IPS-18c (cell line): ENCODE data around the gene ICAM1.
"Not testable (repeated sequence)": the region's sequence is repeated elsewhere in the genome, so short reads cannot be mapped to it uniquely, and the experiment has no call there.

ENCODE experiments used
- H3K4me3 ChIP-seq: 2 replicates; pipeline ENCODE4 v1.7.0; 2013; ENCODE audit warnings: low read depth, mild to moderate bottlenecking, low read length, moderate library complexity; ENCODE audit not compliant: insufficient read depth
- H3K9me3 ChIP-seq: one replicate; pipeline ENCODE4 v1.6.1; 2013; ENCODE audit warnings: mild to moderate bottlenecking, low read length, moderate library complexity; ENCODE audit not compliant: control insufficient read depth, insufficient read depth

The ICAM1 gene

DNA sequence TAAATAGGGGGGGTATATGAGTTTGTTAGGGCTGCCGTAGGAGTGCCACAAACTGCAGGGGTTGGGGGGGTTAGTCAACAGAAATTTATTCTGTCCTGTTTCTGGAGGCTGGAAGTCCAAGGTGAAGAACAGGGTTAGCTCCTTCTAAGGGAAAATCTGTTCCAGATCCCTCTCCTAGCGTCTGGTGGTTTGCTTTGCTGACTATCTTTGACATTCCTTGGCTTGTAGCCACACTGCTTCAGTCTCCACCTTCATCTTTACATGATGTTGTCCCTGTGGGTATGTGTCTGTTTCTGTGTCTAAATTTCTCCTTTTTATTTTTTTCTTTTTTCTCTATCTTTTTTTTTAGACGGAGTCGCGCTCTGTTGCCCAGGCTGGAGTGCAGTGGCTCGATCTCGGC lies 8.1 kb upstream of the ICAM1 start:
- no peak overlapping the region for H3K4me3 ChIP-seq
- peaks cover 2% of the 10 kb centered on the region for H3K9me3 ChIP-seq

DNA sequence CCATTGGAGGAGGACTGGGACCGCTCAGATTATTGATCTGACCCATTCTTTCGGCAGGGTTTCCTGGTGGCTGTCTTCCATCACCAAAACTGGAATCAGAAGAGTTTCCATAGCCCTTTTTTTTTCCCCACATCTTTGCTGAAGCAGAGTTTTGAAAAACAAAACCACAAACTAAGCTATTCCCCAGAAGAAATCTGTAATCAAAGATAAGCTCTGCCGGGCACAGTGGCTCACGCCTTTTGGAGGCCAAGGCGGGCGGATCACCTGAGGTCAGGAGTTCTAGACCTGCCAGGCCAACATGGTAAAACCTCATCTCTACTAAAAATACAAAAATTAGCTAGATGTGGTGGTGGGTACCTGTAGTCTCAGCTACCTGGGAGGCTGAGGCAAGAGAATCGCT lies 4.2 kb upstream of the ICAM1 start:
- no peak overlapping the region for H3K4me3 ChIP-seq
- peaks cover 4% of the 10 kb centered on the region for H3K9me3 ChIP-seq

DNA sequence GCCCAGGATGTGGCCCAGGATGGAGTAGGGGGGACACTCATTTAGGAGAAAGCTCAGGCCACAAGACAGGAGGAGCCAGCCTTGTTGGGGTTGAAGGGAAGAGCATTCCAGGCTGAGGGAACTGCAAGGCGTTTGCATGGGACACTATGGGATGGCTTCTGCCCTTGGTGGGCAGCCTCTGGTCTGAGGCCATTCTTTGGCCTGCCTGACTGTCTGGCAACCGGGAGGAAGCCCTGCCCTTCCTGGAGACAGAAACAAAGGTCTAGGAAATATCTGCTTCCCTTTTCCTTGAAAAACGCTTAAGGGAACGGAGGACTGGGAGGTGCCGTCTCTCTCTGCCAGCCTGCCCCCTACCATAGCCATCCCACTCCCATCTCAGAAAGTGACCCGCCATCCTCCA lies 2.8 kb upstream of the ICAM1 start:
- Histone ChIP-seq H3K9me3 (peaks cover 4% of the 10 kb centered on the region), H3K4me3 (no peak overlapping the region)

DNA sequence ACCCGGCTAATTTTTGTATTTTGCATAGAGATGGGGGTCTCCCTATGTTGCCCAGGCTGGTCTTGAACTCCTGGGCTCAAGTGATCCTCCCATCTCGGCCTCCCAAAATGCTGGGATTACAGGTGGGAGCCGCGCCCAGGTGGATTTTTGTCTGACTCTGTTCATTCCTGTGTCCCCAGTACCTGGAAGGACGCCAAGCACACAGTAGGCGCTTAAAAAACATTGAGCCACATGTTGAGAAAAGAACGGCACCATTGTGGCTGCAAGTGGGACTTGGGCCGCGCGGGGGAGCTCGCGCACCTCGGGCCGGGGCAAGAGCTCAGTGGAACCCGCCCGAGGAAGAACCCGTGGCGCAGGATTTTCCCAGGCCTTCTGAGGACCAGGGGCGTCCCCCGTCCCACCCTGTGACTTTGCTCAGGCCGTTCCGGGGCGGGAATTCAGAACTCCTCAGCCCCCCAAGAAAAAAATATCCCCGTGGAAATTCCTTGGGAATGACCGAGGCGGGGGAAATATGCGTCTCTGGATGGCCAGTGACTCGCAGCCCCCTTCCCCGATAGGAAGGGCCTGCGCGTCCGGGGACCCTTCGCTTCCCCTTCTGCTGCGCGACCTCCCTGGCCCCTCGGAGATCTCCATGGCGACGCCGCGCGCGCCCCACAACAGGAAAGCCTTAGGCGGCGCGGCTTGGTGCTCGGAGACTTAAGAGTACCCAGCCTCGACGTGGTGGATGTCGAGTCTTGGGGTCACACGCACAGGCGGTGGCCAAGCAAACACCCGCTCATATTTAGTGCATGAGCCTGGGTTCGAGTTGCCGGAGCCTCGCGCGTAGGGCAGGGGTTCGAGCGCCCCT lies 1.4 kb upstream of the ICAM1 start:
- Histone ChIP-seq H3K4me3 (peak overlapping the region; percentile 56), H3K9me3 (peaks cover 4% of the 10 kb centered on the region)

DNA sequence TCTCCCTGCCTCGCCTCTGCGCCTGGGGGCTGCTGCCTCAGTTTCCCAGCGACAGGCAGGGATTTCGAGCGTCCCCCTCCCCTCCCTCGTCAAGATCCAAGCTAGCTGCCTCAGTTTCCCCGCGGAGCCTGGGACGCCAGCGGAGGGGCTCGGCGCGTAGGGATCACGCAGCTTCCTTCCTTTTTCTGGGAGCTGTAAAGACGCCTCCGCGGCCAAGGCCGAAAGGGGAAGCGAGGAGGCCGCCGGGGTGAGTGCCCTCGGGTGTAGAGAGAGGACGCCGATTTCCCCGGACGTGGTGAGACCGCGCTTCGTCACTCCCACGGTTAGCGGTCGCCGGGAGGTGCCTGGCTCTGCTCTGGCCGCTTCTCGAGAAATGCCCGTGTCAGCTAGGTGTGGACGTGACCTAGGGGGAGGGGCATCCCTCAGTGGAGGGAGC lies 722 bp upstream of the ICAM1 start:
- Histone ChIP-seq H3K9me3 (peaks cover 4% of the 10 kb centered on the region), H3K4me3 (peak overlapping the region; percentile 56)

DNA sequence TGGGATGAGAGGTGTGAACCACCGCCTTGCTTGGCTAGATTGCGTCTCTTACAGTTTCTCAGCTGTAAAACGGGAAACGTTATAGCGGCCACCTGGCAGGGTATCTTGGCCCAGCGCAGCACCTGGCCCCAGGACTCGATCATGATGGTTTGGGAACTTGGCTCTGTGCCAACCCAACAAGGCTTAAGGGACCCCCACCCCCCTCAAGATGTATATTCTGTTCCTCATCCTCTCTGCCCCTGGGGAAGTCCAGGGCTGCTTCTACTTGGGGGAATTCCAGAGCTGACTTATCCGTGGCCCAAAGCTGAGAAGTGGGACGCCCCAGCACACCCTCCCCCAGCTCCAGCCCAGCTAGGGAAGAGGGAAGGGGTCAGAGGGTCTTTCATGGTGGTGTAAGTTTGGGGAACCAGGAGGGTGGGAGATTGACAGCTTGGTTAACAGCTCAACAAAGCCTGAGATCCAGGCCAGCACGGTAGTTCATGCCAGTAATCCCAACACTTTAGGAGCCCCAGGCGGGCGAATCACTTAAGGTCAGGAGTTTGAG lies 695 bp downstream of the ICAM1 start:
- Histone ChIP-seq H3K4me3 (no peak overlapping the region), H3K9me3 (peaks cover 2% of the 10 kb centered on the region)

DNA sequence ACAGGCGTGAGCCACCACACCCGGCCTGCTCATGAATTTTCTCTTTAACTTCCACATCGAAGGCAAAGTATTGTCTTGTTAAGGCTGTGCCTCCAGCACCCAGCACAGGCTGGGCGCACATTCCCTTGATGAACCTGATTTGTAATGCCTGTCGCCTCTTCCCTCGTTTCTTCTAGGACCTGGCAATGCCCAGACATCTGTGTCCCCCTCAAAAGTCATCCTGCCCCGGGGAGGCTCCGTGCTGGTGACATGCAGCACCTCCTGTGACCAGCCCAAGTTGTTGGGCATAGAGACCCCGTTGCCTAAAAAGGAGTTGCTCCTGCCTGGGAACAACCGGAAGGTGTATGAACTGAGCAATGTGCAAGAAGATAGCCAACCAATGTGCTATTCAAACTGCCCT lies 3.7 kb downstream of the ICAM1 start:
- no peak overlapping the region for H3K4me3 ChIP-seq
- H3K9me3 ChIP-seq: peaks cover 2% of the 10 kb centered on the region

DNA sequence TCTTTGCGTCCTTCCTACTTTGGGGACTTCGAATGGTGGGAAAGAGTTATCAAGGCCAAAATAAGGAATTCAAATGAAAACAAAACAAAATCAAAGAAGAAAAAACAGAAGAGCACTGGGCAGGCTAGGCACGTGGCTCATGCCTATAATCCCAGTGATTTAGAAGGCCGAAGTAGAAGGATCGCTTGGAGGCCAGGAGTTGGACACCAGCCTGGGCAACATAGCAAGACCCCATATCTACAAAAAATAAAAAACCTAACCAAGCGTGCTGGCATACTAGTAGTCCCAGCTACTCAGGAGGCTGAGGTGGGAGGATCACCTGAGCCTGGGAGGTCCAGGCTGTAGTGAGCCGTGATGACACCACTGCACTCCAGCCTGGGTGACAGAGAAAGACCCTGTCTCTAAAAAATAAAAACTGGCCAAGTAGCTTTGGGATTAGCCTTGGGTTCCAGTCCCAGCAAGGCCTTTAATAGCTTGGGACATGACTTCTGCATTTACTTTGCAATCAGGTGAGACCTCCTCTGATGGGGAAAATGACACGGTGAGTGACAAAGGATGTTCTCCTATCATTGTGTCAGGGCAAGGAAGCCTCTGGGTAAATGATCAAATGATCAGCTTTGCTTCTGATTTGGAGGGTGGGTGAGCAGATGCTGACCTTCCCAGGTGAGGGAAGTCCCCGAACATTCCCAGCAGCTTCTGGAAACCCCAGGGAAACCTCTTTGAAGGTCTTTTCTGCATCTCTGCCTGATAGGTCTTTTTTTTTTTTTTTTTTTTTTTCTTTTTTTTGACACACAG lies 7.1 kb downstream of the ICAM1 start:
- Histone ChIP-seq H3K9me3 (no peaks in the 10 kb centered on the region), H3K4me3 (no peak overlapping the region)

DNA sequence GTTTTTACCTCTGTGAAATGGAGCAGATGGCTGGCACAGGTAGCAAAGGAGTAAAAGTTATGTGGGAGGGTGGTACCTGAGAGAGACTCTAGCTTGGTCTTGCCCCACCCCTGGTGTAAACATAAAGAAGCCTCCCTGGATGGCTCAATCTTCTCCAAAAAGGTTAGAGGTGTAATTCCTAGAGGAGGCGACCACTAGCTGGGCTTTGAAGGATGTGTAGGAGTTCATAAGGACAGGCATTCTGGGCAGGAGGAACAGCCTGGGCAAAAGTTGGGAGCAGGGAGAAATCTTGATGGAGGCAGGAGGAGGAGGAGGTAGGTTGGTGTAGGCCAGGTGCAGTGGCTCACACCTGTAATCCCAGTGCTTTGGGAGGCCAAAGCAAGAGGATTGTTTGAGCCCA lies 8.0 kb downstream of the ICAM1 start:
- Histone ChIP-seq H3K9me3 (no peaks in the 10 kb centered on the region), H3K4me3 (no peak overlapping the region)

DNA sequence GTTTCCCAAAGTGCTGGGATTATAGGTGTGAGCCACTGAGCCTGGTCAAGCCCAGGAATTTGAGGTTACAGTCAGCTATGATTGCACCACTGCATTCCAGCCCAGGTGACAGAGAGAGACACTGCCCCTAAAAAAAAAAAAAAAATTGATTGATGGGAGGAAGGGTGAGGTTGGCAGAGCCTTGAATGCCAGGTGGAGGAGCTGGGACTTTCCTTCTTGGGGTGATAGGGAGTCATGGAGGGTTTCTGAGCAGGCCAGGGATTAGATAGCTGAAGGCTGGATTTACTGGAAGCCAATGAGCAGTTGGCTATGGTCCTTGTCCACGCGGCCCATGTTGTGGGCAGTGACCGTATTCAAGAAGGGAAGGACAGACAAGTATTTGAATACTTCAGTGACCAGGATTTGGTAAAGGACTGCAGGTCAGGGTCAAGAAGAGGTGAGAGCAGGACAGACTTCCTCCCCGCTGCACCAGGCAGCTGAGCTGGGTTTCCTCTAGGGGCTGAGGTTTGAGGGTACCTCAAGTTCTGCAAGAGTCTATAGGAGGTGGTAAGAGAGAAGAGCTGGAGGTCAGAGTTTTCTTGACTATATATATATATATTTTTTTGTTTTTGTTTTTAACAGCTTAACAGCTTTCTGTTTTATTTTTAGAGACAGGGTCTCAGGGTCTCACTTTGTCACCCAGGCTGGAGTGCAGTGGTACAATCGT lies 9.0 kb downstream of the ICAM1 start:
- H3K4me3 ChIP-seq: no peak overlapping the region
- H3K9me3 ChIP-seq: no peaks in the 10 kb centered on the region

DNA sequence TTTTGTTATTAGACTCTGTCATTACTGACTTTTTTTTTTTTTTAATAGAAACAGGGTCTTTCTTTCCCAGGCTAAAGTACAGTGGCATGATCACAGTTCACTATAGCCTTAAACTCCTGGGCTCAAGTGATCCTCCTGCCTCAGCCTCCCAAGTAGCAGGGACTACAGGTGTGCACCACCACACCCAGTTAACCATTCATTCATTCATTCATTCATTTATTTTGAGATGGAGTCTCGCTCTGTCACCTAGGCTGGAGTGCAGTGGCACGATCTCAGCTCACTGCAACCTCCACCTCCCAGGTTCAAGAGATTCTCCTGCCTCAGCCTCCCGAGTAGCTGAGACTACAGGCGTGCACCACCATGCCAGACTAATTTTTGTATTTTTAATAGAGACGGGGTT lies 11.1 kb downstream of the ICAM1 start:
- H3K9me3 ChIP-seq, H3K4me3 ChIP-seq: not testable (repeated sequence)

DNA sequence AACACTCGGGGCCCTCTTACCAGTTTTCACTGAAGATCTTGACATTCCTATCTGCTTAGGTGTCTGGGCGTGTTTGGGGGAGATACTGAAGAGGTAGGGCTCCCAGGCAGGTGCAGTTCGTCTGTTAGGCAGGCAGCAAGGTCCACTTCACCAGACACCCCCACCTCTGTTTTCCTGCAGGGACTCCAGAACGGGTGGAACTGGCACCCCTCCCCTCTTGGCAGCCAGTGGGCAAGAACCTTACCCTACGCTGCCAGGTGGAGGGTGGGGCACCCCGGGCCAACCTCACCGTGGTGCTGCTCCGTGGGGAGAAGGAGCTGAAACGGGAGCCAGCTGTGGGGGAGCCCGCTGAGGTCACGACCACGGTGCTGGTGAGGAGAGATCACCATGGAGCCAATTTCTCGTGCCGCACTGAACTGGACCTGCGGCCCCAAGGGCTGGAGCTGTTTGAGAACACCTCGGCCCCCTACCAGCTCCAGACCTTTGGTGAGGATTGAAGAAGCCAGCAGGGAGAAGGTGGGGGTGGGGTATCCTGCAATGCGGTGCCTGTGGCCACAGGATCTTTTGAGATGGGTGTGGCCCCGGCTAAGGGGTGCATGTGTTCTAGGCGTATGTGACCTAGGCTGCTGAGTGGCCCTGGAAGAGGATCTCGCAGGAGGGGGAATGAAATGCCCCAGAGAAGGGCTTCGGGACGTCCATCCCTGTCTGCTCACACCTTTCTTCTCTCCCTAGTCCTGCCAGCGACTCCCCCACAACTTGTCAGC lies 12.6 kb downstream of the ICAM1 start:
- Histone ChIP-seq H3K9me3 (no peaks in the 10 kb centered on the region), H3K4me3 (no peak overlapping the region)

DNA sequence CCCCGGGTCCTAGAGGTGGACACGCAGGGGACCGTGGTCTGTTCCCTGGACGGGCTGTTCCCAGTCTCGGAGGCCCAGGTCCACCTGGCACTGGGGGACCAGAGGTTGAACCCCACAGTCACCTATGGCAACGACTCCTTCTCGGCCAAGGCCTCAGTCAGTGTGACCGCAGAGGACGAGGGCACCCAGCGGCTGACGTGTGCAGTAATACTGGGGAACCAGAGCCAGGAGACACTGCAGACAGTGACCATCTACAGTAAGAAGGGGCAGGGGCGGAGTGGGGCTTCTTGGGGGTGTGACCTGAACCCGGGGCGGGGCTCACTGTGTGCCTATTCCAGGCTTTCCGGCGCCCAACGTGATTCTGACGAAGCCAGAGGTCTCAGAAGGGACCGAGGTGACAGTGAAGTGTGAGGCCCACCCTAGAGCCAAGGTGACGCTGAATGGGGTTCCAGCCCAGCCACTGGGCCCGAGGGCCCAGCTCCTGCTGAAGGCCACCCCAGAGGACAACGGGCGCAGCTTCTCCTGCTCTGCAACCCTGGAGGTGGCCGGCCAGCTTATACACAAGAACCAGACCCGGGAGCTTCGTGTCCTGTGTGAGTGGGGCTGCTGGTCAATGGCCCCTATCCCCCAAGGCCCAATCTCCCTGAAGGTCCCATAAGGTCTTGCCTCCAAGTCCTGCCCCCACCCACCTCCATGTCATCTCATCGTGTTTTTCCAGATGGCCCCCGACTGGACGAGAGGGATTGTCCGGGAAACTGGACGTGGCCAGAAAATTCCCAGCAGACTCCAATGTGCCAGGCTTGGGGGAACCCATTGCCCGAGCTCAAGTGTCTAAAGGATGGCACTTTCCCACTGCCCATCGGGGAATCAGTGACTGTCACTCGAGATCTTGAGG lies 13.4 kb downstream of the ICAM1 start:
- no peaks in the 10 kb centered on the region for H3K9me3 ChIP-seq
- H3K4me3 ChIP-seq: no peak overlapping the region

DNA sequence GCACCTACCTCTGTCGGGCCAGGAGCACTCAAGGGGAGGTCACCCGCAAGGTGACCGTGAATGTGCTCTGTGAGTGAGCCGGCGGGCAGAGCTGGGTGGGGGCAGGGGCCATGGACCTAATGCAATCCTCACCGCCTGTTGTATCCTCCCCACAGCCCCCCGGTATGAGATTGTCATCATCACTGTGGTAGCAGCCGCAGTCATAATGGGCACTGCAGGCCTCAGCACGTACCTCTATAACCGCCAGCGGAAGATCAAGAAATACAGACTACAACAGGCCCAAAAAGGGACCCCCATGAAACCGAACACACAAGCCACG lies 14.0 kb downstream of the ICAM1 start:
- no peak overlapping the region for H3K4me3 ChIP-seq
- no peaks in the 10 kb centered on the region for H3K9me3 ChIP-seq

DNA sequence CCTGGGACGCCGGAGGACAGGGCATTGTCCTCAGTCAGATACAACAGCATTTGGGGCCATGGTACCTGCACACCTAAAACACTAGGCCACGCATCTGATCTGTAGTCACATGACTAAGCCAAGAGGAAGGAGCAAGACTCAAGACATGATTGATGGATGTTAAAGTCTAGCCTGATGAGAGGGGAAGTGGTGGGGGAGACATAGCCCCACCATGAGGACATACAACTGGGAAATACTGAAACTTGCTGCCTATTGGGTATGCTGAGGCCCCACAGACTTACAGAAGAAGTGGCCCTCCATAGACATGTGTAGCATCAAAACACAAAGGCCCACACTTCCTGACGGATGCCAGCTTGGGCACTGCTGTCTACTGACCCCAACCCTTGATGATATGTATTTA lies 14.5 kb downstream of the ICAM1 start:
- Histone ChIP-seq H3K9me3 (no peaks in the 10 kb centered on the region), H3K4me3 (no peak overlapping the region)
